Gastroesophageal sphincter (tissue), 4 donors: ENCODE results near the gene LIF. TPM values are rescaled to one million over a fixed set of nuclear protein-coding genes. Genes with fewer than 3 reads are reported as not detected.

Experiments used
- ATAC-seq: fragments of 150-250 bp; one replicate; pipeline ENCODE4 v1.9.1; 2016; ENCODE audit warnings: mild to moderate bottlenecking, moderate library complexity
- H3K27ac ChIP-seq, 4 donors: fragments of 200-600 bp; sonication (generic) in 3 of 4; 1 replicate in 3 of 4; 2 replicates in 1 of 4; pipeline ENCODE4 v1.5.1; 2016 to 2019
- H3K27me3 ChIP-seq: fragments of 200-600 bp; sonication (generic); one replicate; pipeline ENCODE4 v1.5.1; 2019
- H3K36me3 ChIP-seq, 2 donors: fragments of 200-600 bp; sonication (generic); one replicate each; pipeline ENCODE4 v1.5.1; 2019; ENCODE audit warnings: control low read depth in 1 of 2
- H3K4me1 ChIP-seq, 3 donors: fragments of 200-600 bp; sonication (generic); 1 replicate in 2 of 3; 2 replicates in 1 of 3; pipeline ENCODE4 v1.5.1; 2016 to 2019; ENCODE audit warnings: control low read depth in 2 of 3
- H3K4me3 ChIP-seq, 2 donors: fragments of 200-600 bp; sonication (generic); one replicate each; pipeline ENCODE4 v1.5.1; 2019; ENCODE audit warnings: mild to moderate bottlenecking in 1 of 2, moderate library complexity in 1 of 2
- H3K9me3 ChIP-seq, 3 donors: fragments of 200-600 bp; sonication (generic); one replicate each; pipeline ENCODE4 v1.5.1; 2017 to 2019; ENCODE audit warnings: control low read depth in 2 of 3
- EP300 ChIP-seq: sonication (generic); formaldehyde crosslinking; IDR thresholded peaks from one replicate; pipeline ENCODE4 v1.6.1; 2017; ENCODE audit warnings: antibody characterized with exemption, mild to moderate bottlenecking
- POLR2A ChIP-seq, 2 donors: fragments of 450-650 bp; IDR thresholded peaks; one replicate each; pipeline ENCODE4 v1.6.1; 2017; ENCODE audit warnings: antibody characterized with exemption in 2 of 2, mild to moderate bottlenecking in 2 of 2, moderate library complexity in 1 of 2
- POLR2AphosphoS5 ChIP-seq: sonication (generic); formaldehyde crosslinking; IDR thresholded peaks from one replicate; pipeline ENCODE4 v1.6.1; 2017; ENCODE audit warnings: antibody characterized with exemption
- WGBS, 2 donors: methylation state at CpG; one replicate each; pipeline ENCODE4 v1.1.5; 2018; ENCODE audit warnings: low coverage in 1 of 2; 5-methylcytosine and 5-hydroxymethylcytosine counted together
- total RNA-seq, 4 donors: library from RNA; depleted of rRNA; stranded (reverse); fragments of >200 nt; gene quantifications; one replicate each; pipeline ENCODE4 v1.1.0, GENCODE V29; 2016
- TF ChIP-seq, protein P1 (sequence below), 4 experiments: fragments of 200-600 bp in 2 of 4; fragments of 450-650 bp in 2 of 4; sonication (generic) in 1 of 4; IDR thresholded peaks; one replicate each; pipeline ENCODE4 v1.5.1; 2017 to 2019; ENCODE audit warnings: antibody characterized with exemption in 4 of 4, mild to moderate bottlenecking in 2 of 4, moderate library complexity in 2 of 4

LIF gene
- total RNA-seq, 4 donors from 2014 or later = 0.58 to 15.8 (median 0.59) TPM; not detected in 1

GRCh38 chr22:30285176-30285845, 38.8 kb upstream of the LIF start:
- Histone ChIP-seq H3K27me3 (no peaks in the 10 kb centered on the region), H3K4me3 (no peak overlapping the region), H3K36me3 (peaks cover 0 to 44% of the 10 kb centered on the region in 2 donors), H3K27ac (no peak overlapping the region), H3K4me1 (peaks cover 4 to 32% (median 18%) of the 10 kb centered on the region in 3 donors), H3K9me3 (no peaks in the 10 kb centered on the region)
- 73 to 89% methylated on average over 6 to 13 of the region's 27 CpGs for WGBS, 2 donors
- no peak for ATAC-seq
- TF ChIP-seq POLR2A (IDR thresholded peaks at IDR 0.05) (no peak), EP300 (no peak), POLR2AphosphoS5 (no peak)
- TF ChIP-seq, protein P1, sequence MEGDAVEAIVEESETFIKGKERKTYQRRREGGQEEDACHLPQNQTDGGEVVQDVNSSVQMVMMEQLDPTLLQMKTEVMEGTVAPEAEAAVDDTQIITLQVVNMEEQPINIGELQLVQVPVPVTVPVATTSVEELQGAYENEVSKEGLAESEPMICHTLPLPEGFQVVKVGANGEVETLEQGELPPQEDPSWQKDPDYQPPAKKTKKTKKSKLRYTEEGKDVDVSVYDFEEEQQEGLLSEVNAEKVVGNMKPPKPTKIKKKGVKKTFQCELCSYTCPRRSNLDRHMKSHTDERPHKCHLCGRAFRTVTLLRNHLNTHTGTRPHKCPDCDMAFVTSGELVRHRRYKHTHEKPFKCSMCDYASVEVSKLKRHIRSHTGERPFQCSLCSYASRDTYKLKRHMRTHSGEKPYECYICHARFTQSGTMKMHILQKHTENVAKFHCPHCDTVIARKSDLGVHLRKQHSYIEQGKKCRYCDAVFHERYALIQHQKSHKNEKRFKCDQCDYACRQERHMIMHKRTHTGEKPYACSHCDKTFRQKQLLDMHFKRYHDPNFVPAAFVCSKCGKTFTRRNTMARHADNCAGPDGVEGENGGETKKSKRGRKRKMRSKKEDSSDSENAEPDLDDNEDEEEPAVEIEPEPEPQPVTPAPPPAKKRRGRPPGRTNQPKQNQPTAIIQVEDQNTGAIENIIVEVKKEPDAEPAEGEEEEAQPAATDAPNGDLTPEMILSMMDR (IDR thresholded peaks at IDR 0.05) = no peak

- ATAC-seq = no peak
- H3K4me1 ChIP-seq = peaks cover 0 to 27% (median 13%) of the 10 kb centered on the region in 3 donors
- H3K27ac ChIP-seq = no peak overlapping the region
- H3K36me3 ChIP-seq = peaks cover 0 to 44% of the 10 kb centered on the region in 2 donors
- H3K27me3 ChIP-seq = no peaks in the 10 kb centered on the region
- H3K4me3 ChIP-seq = no peak overlapping the region
- no peak for TF ChIP-seq POLR2A (IDR thresholded peaks at IDR 0.05)
- no peaks in the 10 kb centered on the region for H3K9me3 ChIP-seq
- 69% methylated on average over 3 of the region's 4 CpGs; no CpG with 5 or more reads in 1 of the 2 donors for WGBS, 2 donors
Observed at GRCh38 chr22:30284666-30285065, 38.1 kb upstream of the LIF start.

DNA sequence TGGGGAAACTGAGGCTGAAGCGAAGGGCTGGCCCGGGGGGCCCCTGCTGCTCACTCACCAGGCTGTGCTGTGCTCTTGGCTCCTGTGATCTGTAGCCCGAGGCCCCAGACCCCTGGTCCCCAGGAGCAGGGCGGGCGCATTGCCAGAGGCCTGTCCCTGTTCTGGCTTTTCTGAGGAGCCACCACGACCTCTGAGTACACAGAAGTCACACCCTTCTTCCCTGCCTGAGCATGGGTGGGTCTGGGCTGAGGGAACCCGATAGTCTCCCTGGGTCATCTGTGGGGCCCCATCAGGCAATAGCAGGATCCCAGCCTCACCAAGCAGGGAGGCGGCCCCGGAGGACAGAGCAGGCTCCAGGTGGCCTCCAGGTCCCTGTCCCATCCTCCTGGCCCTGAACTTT, 37.6 kb upstream of the LIF start:
- H3K27ac ChIP-seq = no peak overlapping the region
- TF ChIP-seq POLR2A (IDR thresholded peaks at IDR 0.05) (no peak), POLR2AphosphoS5 (no peak), EP300 (no peak)
- TF ChIP-seq, protein P1 (IDR thresholded peaks at IDR 0.05) = no peak
- no peaks in the 10 kb centered on the region for H3K27me3 ChIP-seq
- no peak for ATAC-seq
- H3K4me3 ChIP-seq = no peak overlapping the region
- peaks cover 0 to 27% (median 13%) of the 10 kb centered on the region in 3 donors for H3K4me1 ChIP-seq
- WGBS, 2 donors = no CpG with 5 or more reads among the region's 9 CpGs
- no peaks in the 10 kb centered on the region for H3K9me3 ChIP-seq
- peaks cover 0 to 44% of the 10 kb centered on the region in 2 donors for H3K36me3 ChIP-seq

DNA sequence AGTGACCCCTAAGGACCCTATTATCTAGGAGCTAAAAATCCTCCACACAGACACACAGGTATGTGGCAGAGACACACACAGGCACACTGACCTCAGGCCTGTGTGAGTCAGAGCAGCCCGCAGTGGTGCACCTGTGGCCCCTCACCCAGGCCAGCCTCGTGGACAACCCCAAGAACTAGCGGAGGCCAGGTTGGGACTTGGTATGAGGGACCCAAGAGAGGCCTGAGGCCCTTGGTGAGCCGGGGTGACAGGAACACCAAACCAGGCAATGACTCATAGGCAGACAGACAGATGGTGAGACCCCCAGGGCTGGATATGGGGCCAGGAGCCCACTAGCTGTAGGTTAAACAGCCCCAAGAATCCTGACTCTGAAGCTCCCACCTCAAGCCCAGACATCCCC, 36.8 kb upstream of the LIF start:
- WGBS, 2 donors = no CpG with 5 or more reads among the region's 4 CpGs
- Histone ChIP-seq H3K27ac (no peak overlapping the region), H3K9me3 (no peaks in the 10 kb centered on the region), H3K27me3 (no peaks in the 10 kb centered on the region), H3K36me3 (peaks cover 0 to 44% of the 10 kb centered on the region in 2 donors), H3K4me1 (peaks cover 0 to 22% (median 10%) of the 10 kb centered on the region in 3 donors), H3K4me3 (no peak overlapping the region)
- no peak for ATAC-seq
- TF ChIP-seq POLR2AphosphoS5 = no peak
- TF ChIP-seq EP300 = no peak
- TF ChIP-seq POLR2A (IDR thresholded peaks at IDR 0.05) = no peak
- TF ChIP-seq, protein P1 (IDR thresholded peaks at IDR 0.05) = no peak

DNA sequence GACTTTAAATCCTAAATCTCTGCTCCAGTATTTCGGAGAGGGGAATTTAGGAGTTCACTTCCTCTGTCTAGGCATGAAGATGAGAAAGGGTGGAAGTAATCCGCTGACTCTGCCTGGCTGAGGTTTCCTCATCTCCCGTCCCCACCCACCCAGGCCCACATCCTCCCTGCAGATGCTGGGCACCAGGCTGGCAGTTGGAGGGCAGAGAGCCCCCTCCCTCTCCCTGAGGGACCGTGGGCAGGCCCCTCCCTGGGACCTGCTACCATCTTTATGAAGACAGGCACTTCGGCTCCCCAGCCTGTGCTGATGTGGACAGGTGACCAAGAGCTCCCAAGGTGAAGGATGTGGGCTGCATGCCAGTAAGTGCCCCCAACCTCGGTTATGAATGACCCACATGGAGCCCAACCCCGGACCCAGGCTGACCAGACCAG, 36.1 kb upstream of the LIF start:
- no peak for ATAC-seq
- H3K4me3 ChIP-seq = no peak overlapping the region
- peaks cover 0 to 22% (median 9%) of the 10 kb centered on the region in 3 donors for H3K4me1 ChIP-seq
- H3K27me3 ChIP-seq = no peaks in the 10 kb centered on the region
- TF ChIP-seq, protein P1 (IDR thresholded peaks at IDR 0.05) = no peak
- no peak for TF ChIP-seq POLR2AphosphoS5
- TF ChIP-seq EP300 = no peak
- TF ChIP-seq POLR2A (IDR thresholded peaks at IDR 0.05) = no peak
- WGBS, 2 donors = no CpG with 5 or more reads among the region's 7 CpGs
- peaks cover 0 to 44% of the 10 kb centered on the region in 2 donors for H3K36me3 ChIP-seq
- H3K27ac ChIP-seq = no peak overlapping the region
- no peaks in the 10 kb centered on the region for H3K9me3 ChIP-seq
